Left renal cortex interstitium (tissue), 4 donors: ENCODE data around the gene DNM3. TPM values are rescaled to one million over a fixed set of nuclear protein-coding genes. Genes with fewer than 3 reads are reported as not detected.
"Not testable (repeated sequence)": the region's sequence is repeated elsewhere in the genome, so short reads cannot be mapped to it uniquely, and the experiment has no call there.

Experiments used
- DNase-seq, 4 donors: peaks; one replicate each; pipeline ENCODE4 v3.0.0-alpha.2; 2013; ENCODE audit warnings: low read depth in 4 of 4, low spot score in 2 of 4, missing footprints in 1 of 4
- polyA plus RNA-seq, 4 donors: library from polyadenylated mRNA; unstranded; fragments of 120-200 nt; gene quantifications; one replicate each; pipeline ENCODE4 v1.2.1, GENCODE V29; 2013; ENCODE audit not compliant: insufficient read length in 4 of 4

DNM3 gene
- polyA plus RNA-seq, 4 donors, result 3.5 to 5.8 (median 4.5) TPM

GRCh38 chr1:172293429-172293828 lies 452.1 kb downstream of the DNM3 start:
- DNase-seq, result no peak

GRCh38 chr1:172298141-172298540 lies 456.8 kb downstream of the DNM3 start:
- DNase-seq, result no peak

GRCh38 chr1:172298911-172299310 lies 457.6 kb downstream of the DNM3 start:
- DNase-seq, result no peak

GRCh38 chr1:172299515-172299914 lies 458.2 kb downstream of the DNM3 start:
- no peak for DNase-seq

- DNase-seq, result not testable (repeated sequence)
Measured at GRCh38 chr1:172307508-172307907, 466.2 kb downstream of the DNM3 start.

GRCh38 chr1:172308142-172308541 lies 466.8 kb downstream of the DNM3 start:
- DNase-seq, result no peak

GRCh38 chr1:172308577-172308976 lies 467.3 kb downstream of the DNM3 start:
- DNase-seq, result no peak

GRCh38 chr1:172320733-172321132 lies 479.4 kb downstream of the DNM3 start:
- DNase-seq, result no peak

GRCh38 chr1:172321451-172321850 lies 480.2 kb downstream of the DNM3 start:
- DNase-seq, result no peak

- peak in 3 of 4 donors; percentile 66 to 76 (median 69) for DNase-seq
Measured at GRCh38 chr1:172322219-172323061, 481.1 kb downstream of the DNM3 start.

- DNase-seq, result no peak
Measured at GRCh38 chr1:172323686-172324085, 482.4 kb downstream of the DNM3 start.

GRCh38 chr1:172324086-172324485 lies 482.8 kb downstream of the DNM3 start:
- DNase-seq, result no peak

- no peak for DNase-seq
Measured at GRCh38 chr1:172324761-172325160, 483.5 kb downstream of the DNM3 start.

GRCh38 chr1:172325531-172325930 lies 484.2 kb downstream of the DNM3 start:
- no peak for DNase-seq

- no peak for DNase-seq
Measured at GRCh38 chr1:172326136-172326535, 484.8 kb downstream of the DNM3 start.

- no peak for DNase-seq
Measured at GRCh38 chr1:172328266-172328665, 487.0 kb downstream of the DNM3 start.

GRCh38 chr1:172332230-172332629 lies 490.9 kb downstream of the DNM3 start:
- DNase-seq, result no peak

- no peak for DNase-seq
Measured at GRCh38 chr1:172335377-172335776, 494.1 kb downstream of the DNM3 start.

GRCh38 chr1:172338295-172338735 lies 497.0 kb downstream of the DNM3 start:
- DNase-seq, result no peak

GRCh38 chr1:172339842-172340241 lies 498.5 kb downstream of the DNM3 start:
- no peak for DNase-seq

GRCh38 chr1:172340520-172340919 lies 499.2 kb downstream of the DNM3 start:
- DNase-seq, result no peak

- no peak for DNase-seq
Measured at GRCh38 chr1:172341697-172342096, 500.4 kb downstream of the DNM3 start.
